CD4-positive, alpha-beta T cell treated with Interleukin-15 for 1 hour (primary cell): ENCODE results near the gene THAP9.
"Not testable (repeated sequence)": the region's sequence is repeated elsewhere in the genome, so short reads cannot be mapped to it uniquely, and the experiment has no call there.

Experiments
- DNase-seq: peaks from one replicate; pipeline ENCODE4 v3.0.0-alpha.2; 2020

THAP9 gene

DNA sequence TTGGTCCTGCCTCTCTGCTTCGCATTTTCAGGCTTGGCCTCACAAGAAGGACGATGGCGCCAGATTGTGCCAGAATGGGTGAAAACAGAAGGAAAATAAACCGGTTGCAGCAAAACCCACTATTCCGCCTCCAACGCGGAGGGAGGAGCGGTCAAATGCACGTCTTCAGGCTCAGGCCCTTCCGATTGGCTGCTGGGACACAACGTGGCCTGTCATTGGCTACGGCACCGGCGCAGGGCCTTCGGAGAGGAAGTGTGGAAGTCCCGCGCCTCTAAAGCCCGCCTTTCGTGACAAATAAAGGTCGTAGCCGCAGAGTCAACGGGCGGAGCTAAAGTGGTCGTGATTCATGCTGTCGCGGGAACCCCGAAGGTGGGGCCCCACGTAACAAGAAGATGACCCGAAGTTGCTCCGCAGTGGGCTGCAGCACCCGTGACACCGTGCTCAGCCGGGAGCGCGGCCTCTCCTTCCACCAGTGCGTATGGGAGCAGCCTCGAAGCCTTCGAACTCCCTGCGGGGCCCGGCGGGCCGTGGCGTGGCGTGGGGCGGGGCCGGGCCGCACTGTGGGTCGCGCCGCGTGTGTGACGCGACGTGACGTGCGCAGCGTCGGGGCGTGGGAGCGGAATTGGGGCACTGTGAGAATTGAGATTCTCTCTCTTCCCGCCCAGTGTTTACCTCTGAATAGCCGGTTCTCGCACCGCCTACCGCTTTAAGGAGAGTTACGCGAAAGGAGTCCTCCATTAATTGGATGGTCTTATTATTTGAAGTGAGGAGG, at the start of gene THAP9:
THAP9 (plus strand) TSS at position 325 of the 772 bp plus-strand sequence; CDS start at position 393, 68 bp downstream.
- peak; percentile 99 for DNase-seq

- DNase-seq, result no peak
Measured at GRCh38 chr4:82851318-82851717, 49.2 kb upstream of the THAP9 start.

DNA sequence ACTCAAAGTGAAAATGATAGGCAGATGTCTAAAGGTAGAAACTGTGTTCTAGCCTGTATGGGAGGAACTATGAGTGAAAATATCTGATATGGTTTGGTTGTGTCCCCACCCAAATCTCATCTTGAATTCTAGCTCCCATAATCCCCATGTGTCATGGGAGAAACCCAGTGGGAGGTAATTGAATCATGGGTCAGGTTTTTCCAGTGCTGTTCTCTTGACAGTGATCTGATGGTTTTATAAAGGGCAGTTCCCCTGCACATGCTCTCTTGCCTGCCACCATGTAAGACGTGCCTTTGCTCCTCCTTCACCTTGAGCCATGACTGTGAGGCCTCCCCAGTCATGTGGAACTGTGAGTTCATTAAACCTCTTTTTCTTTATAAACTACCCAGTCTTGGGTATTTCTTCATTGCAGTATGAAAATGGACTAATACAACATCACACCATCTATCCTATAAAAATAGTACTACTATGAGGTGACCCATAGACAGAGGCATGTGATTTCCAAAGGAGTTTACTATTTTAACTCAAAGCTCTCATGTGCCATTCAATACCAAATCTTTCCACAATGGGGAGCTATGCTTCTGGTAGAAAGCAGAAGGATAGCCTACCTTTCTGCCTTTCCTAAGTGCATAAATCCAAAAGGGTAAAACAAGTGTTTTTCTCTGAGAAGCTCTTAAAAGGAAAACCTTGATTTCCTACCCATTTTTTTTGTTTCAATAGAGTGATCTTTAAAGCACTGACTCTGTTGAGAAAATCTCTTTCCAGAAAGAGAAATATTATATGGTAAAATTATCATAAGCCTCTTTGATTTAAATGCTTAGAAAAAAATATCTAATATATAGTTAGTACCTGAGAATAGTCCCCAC, 48.4 kb upstream of the THAP9 start:
- no peak for DNase-seq

- no peak for DNase-seq
Measured at GRCh38 chr4:82852751-82853285, 47.7 kb upstream of the THAP9 start.

GRCh38 chr4:82860487-82860886, 40.0 kb upstream of the THAP9 start:
- not testable (repeated sequence) for DNase-seq

DNA sequence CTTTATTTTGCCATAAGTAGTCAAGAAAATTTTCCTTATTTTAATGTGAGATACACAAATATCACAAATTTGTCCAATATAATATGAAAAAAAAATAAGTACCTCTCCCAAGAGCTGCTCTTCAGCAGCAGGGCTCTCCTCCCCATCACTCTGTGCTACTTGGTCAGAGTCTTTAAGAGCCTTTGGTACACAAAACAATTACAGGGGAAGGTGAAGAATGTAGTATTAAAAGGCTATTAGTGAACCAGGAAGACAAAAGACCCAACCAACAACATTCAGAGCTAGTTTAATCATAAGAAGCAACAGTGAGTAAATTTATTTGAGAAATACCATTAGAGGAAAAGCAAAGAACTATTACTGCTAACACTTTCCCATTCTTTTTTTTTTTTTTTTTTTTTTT, 39.0 kb upstream of the THAP9 start:
- DNase-seq, result no peak

- no peak for DNase-seq
Measured at GRCh38 chr4:82864336-82864979, 36.1 kb upstream of the THAP9 start.

DNA sequence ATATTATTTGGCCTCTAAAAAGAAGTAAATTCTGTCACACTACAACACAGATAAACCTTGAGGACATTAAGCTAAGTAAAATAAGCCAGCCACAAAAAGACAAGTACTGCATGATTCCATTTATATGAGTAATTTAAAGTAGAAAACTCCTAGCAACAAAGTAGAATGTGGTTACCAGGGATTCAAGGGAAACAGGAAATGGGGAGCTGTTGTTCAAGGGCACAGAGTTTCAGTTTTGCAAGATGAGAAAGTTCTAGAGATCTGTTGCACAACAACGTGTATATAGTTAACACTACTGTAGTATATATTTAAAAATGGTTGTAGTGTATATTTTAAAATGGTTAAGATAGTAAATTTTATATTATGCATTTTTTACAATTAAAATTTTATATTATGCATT, 34.9 kb upstream of the THAP9 start:
- peak; percentile 19 for DNase-seq

DNA sequence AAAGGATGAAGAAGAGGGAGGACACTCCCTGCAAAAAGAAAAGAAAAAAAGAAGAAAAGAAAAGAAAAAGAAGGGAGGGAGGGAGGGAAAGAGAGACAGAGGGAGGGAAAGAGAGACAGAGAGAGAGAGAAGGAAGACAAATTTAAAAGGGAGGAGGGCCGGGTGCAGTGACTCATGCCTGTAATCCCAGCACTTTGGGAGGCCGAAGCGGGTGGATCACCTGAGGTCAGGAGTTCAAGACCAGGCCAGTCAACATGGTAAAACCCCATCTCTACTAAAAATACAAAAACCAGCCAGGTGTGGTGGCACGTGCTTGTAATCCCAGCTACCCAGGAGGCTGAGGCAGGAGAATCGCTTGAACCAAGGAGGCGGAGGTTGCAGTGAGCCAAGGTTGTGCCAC, 34.5 kb upstream of the THAP9 start:
- DNase-seq, result peak; percentile 25

GRCh38 chr4:82866706-82867385, 33.7 kb upstream of the THAP9 start:
- no peak for DNase-seq

GRCh38 chr4:82868572-82868971, 32.0 kb upstream of the THAP9 start:
- DNase-seq, result no peak

DNA sequence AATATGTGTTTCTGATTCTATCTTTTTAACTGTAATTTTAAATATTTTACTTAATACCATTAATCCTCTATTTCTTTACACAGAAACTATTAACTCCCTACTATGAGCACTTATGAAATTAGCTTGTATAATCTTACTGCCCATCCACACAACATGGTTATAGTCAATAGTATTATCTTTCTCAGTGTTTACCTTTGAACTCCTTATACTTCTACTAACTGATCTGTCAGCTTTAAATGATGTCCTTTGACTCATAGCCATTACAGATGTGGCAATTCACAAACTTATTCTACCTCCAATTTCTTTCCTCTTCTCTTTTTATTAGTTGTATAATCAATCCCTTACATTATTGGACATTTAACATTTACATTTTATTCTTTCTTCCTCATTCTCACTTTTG, 15.1 kb upstream of the THAP9 start:
- no peak for DNase-seq

GRCh38 chr4:82886147-82886942, 14.2 kb upstream of the THAP9 start:
- no peak for DNase-seq

DNA sequence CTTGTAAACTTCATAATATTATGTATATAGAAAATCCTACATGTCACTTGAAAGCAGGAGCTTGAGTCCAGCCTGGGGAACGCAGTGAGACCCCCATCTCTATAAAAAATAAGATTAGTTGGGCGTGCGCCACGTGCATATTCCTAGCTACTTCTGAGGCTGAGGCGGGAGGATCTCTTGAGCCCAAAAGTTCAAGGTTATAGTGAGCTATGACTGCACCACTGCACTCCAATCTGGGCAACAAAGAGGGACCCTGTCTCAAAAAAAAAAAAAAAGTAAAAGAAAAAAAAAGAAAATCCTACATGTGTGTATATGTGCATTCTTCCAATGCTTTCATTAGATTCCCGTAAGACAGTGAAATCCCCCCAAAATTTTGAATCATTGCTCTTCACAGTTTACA, 11.2 kb upstream of the THAP9 start:
- no peak for DNase-seq

DNA sequence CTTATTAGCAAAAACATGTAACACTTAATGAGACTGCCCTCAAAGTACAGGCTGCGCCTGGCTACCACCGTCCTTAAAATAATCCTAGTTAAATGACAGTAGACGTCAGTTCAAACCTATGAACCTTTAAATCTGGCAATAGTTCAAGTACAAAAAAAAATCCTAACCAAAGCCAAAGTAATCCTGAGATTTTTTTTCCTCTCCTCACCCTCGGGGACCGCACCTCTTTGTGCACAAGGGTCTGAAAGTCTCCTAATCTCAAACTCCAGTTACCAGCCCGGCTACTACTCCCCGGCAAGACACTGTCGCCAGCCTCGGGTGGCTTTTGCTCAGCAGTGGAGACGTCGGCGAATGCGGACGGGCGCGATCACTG, 10.0 kb upstream of the THAP9 start:
- no peak for DNase-seq

- DNase-seq, result peak; percentile 96
Measured at GRCh38 chr4:82890901-82891706, 9.4 kb upstream of the THAP9 start, which contains the start of gene SEC31A. Gene SEC31A (minus strand): TSS chr4:82891153. CDS start chr4:82881936, 9,217 bp downstream.

GRCh38 chr4:82891707-82892466, 8.6 kb upstream of the THAP9 start:
- DNase-seq, result no peak

GRCh38 chr4:82892467-82892802, 8.1 kb upstream of the THAP9 start:
- no peak for DNase-seq

DNA sequence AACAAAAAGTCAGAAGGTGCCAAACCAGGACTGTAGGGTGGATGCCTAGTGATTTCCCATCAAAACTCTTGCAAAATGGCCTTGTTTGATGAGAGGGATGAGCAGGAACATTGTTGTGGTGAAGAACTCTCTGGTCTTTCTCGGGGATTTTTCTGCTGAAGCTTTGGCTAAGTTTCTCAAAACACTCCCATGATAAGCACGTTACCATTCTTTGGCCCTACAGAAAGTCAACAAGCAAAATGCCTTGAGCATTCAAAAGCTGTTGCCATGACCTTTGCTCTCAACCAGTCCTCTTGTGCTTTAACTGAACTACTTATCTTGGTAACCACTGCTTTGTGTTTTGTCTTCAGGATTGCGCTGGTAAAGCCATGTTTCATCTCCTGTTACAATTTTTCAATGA, 6.6 kb upstream of the THAP9 start:
- no peak for DNase-seq

- DNase-seq, result no peak
Measured at GRCh38 chr4:82896755-82897154, 3.8 kb upstream of the THAP9 start.
